ENCODE results near the gene PLA2G15.

- TF ChIP-seq, protein P1, sequence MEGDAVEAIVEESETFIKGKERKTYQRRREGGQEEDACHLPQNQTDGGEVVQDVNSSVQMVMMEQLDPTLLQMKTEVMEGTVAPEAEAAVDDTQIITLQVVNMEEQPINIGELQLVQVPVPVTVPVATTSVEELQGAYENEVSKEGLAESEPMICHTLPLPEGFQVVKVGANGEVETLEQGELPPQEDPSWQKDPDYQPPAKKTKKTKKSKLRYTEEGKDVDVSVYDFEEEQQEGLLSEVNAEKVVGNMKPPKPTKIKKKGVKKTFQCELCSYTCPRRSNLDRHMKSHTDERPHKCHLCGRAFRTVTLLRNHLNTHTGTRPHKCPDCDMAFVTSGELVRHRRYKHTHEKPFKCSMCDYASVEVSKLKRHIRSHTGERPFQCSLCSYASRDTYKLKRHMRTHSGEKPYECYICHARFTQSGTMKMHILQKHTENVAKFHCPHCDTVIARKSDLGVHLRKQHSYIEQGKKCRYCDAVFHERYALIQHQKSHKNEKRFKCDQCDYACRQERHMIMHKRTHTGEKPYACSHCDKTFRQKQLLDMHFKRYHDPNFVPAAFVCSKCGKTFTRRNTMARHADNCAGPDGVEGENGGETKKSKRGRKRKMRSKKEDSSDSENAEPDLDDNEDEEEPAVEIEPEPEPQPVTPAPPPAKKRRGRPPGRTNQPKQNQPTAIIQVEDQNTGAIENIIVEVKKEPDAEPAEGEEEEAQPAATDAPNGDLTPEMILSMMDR (IDR thresholded peaks at IDR 0.05): no peak
- TF ChIP-seq EZH2 (IDR thresholded peaks at IDR 0.05; ENCODE audit: borderline replicate concordance, insufficient read depth, low read depth, low read length, poor library complexity, severe bottlenecking): no peak
These were observed 12.8 kb upstream of the PLA2G15 start for GRCh38 chr16:68232335-68232734.

Data from B cell (primary cell).